ENCODE data around the gene SLC9A3.

SLC9A3 gene

GRCh38 chr5:423233-423565 lies 101.0 kb downstream of the SLC9A3 start:
- H3K9me3 ChIP-seq (ENCODE audit: low read length), result no peaks in the 10 kb centered on the region
- no peaks in the 10 kb centered on the region for H3K36me3 ChIP-seq (ENCODE audit: insufficient read depth, low read length)
- H3K27ac ChIP-seq (ENCODE audit: low read depth, low read length), result no peak overlapping the region
- H3K4me1 ChIP-seq (ENCODE audit: insufficient read depth, low read length), result no peaks in the 10 kb centered on the region
- H3K4me3 ChIP-seq (ENCODE audit: low read depth in 1 of 2, low read length in 2 of 2), result no peak overlapping the region
- H3K9ac ChIP-seq (ENCODE audit: low read length), result no peak overlapping the region
- H3K27me3 ChIP-seq (ENCODE audit: control insufficient read depth in 1 of 2, insufficient read depth in 2 of 2, low read length in 2 of 2), result no peaks in the 10 kb centered on the region

DNA sequence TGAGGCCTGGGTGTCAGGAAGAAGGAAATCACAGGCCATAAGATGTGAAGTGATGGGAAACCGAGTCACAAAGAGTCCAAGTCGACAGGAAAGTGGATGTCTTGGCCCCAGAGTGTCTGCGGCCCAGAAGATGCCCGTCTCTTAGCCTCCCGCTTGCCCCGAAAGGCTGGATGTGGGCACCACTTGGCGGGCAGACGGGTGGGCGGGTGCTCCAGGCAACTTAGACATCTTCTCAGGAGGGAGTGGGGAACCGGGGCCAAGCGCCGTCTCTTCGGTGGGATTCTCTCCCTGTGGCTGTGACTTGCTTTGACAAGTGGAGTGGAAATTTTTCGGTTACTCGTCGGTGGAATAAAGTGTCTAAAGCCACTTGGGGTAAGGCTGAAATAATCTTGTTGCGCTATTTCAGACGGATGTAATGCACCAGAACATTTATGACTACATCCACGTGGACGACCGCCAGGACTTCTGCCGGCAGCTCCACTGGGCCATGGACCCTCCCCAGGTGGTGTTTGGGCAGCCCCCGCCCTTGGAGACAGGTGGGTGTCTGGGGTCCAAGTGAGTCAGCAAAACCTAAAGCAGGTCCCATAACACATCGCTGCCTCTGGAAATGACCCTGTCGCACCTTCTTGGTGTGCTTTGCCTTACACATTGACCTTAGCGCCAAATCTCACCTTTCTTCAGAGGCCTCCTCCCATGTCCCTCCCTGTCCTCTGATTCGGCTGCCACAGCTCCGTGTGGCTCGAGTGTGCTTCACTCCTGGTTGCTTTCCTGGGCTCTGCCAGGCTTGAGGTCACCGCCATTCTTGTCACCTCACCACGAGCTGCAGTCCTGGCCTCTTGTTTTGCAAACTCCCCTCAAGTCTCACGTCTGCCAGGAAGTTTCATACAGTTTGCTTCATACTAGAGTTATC lies 101.7 kb downstream of the SLC9A3 start:
- H3K9ac ChIP-seq (ENCODE audit: low read length), result no peak overlapping the region
- H3K27me3 ChIP-seq (ENCODE audit: control insufficient read depth in 1 of 2, insufficient read depth in 2 of 2, low read length in 2 of 2), result no peaks in the 10 kb centered on the region
- no peaks in the 10 kb centered on the region for H3K9me3 ChIP-seq (ENCODE audit: low read length)
- no peaks in the 10 kb centered on the region for H3K4me1 ChIP-seq (ENCODE audit: insufficient read depth, low read length)
- no peak overlapping the region for H3K4me3 ChIP-seq (ENCODE audit: low read depth in 1 of 2, low read length in 2 of 2)
- no peak overlapping the region for H3K27ac ChIP-seq (ENCODE audit: low read depth, low read length)
- no peaks in the 10 kb centered on the region for H3K36me3 ChIP-seq (ENCODE audit: insufficient read depth, low read length)

- H3K27me3 ChIP-seq (ENCODE audit: control insufficient read depth in 1 of 2, insufficient read depth in 2 of 2, low read length in 2 of 2), result no peaks in the 10 kb centered on the region
- H3K27ac ChIP-seq (ENCODE audit: low read depth, low read length), result no peak overlapping the region
- no peaks in the 10 kb centered on the region for H3K36me3 ChIP-seq (ENCODE audit: insufficient read depth, low read length)
- H3K4me3 ChIP-seq (ENCODE audit: low read depth in 1 of 2, low read length in 2 of 2), result no peak overlapping the region
- H3K9me3 ChIP-seq (ENCODE audit: low read length), result no peaks in the 10 kb centered on the region
- H3K9ac ChIP-seq (ENCODE audit: low read length), result no peak overlapping the region
- no peaks in the 10 kb centered on the region for H3K4me1 ChIP-seq (ENCODE audit: insufficient read depth, low read length)
Measured at GRCh38 chr5:421901-422300, 102.3 kb downstream of the SLC9A3 start.

DNA sequence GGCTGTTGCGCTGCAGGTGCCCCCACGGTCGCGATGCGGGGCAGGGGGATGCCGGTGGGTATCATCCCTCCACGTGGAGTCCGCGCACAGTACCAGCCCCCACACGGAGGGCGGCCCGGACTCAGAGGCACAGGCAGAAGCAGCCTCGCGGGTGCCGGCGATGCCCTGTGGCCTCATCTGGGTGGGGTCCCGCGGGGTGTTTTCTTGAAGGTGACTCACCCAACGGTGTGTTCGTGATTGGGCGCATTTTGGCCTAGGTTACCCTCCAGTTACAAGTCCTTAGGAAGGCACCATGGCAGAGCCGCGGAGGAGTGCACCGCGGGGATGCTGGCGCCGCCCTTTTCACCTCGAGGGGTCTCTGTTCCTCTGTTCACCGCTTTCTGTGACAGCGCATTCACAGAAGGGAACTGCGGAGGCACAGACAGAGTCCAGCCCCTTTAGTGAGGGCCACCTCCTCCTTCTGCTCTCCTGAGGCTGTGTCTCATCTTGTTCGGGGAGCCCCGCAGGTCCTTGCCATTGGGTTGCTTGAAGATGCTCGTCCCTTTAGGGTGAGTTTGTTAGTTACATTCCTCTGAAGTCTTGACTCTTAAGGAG lies 102.9 kb downstream of the SLC9A3 start:
- no peaks in the 10 kb centered on the region for H3K36me3 ChIP-seq (ENCODE audit: insufficient read depth, low read length)
- no peaks in the 10 kb centered on the region for H3K27me3 ChIP-seq (ENCODE audit: control insufficient read depth in 1 of 2, insufficient read depth in 2 of 2, low read length in 2 of 2)
- H3K4me3 ChIP-seq (ENCODE audit: low read depth in 1 of 2, low read length in 2 of 2), result no peak overlapping the region
- H3K4me1 ChIP-seq (ENCODE audit: insufficient read depth, low read length), result no peaks in the 10 kb centered on the region
- no peaks in the 10 kb centered on the region for H3K9me3 ChIP-seq (ENCODE audit: low read length)
- no peak overlapping the region for H3K27ac ChIP-seq (ENCODE audit: low read depth, low read length)
- H3K9ac ChIP-seq (ENCODE audit: low read length), result no peak overlapping the region

- no peak overlapping the region for H3K9ac ChIP-seq (ENCODE audit: low read length)
- H3K27me3 ChIP-seq (ENCODE audit: control insufficient read depth in 1 of 2, insufficient read depth in 2 of 2, low read length in 2 of 2), result no peaks in the 10 kb centered on the region
- H3K4me1 ChIP-seq (ENCODE audit: insufficient read depth, low read length), result no peaks in the 10 kb centered on the region
- no peaks in the 10 kb centered on the region for H3K36me3 ChIP-seq (ENCODE audit: insufficient read depth, low read length)
- H3K9me3 ChIP-seq (ENCODE audit: low read length), result no peaks in the 10 kb centered on the region
- H3K4me3 ChIP-seq (ENCODE audit: low read depth in 1 of 2, low read length in 2 of 2), result no peak overlapping the region
- H3K27ac ChIP-seq (ENCODE audit: low read depth, low read length), result no peak overlapping the region
Measured at GRCh38 chr5:420632-421286, 103.5 kb downstream of the SLC9A3 start.
